Colon (tissue), 2 donors: ENCODE measurements around the gene SNRPD3.
"Not testable (repeated sequence)": the region's sequence is repeated elsewhere in the genome, so short reads cannot be mapped to it uniquely, and the experiment has no call there.

Experiments used
- FAIRE-seq: peaks from 2 replicates; lab custom pipeline; 2012; peaks lifted over from hg19 to GRCh38; lab: Jason Lieb, UNC
- donor health status: control.
- donor health status: control.

SNRPD3 gene

GRCh38 chr22:24532075-24532474 is 23.7 kb upstream of the SNRPD3 start:
- no peak for FAIRE-seq

GRCh38 chr22:24535348-24535747 is 20.5 kb upstream of the SNRPD3 start:
- no peak for FAIRE-seq

- FAIRE-seq: no peak
Observed at GRCh38 chr22:24536089-24536488, 19.7 kb upstream of the SNRPD3 start.

- no peak for FAIRE-seq
Observed at GRCh38 chr22:24540470-24540869, 15.3 kb upstream of the SNRPD3 start.

- FAIRE-seq: no peak
Observed at GRCh38 chr22:24541681-24542515, 13.9 kb upstream of the SNRPD3 start.

GRCh38 chr22:24542641-24543040 is 13.2 kb upstream of the SNRPD3 start:
- FAIRE-seq: no peak

- FAIRE-seq: no peak
Observed at GRCh38 chr22:24543185-24543601, 12.6 kb upstream of the SNRPD3 start.

- no peak for FAIRE-seq
Observed at GRCh38 chr22:24543679-24544243, 12.0 kb upstream of the SNRPD3 start.

- no peak for FAIRE-seq
Observed at GRCh38 chr22:24548812-24549211, 7.0 kb upstream of the SNRPD3 start.

- FAIRE-seq: no peak
Observed at GRCh38 chr22:24550028-24550901, 5.5 kb upstream of the SNRPD3 start.

- FAIRE-seq: no peak
Observed at GRCh38 chr22:24550902-24551435, 4.8 kb upstream of the SNRPD3 start.

- FAIRE-seq: not testable (repeated sequence)
Observed at GRCh38 chr22:24552503-24553286, 3.1 kb upstream of the SNRPD3 start.

GRCh38 chr22:24553597-24554312 is 2.0 kb upstream of the SNRPD3 start:
- no peak for FAIRE-seq

GRCh38 chr22:24554313-24555164 is 1.3 kb upstream of the SNRPD3 start, which contains the start of gene GUCD1:
GUCD1 (minus strand) TSS chr22:24555138; CDS start chr22:24554991, 147 bp downstream.
- FAIRE-seq: no peak

- FAIRE-seq: no peak
Observed at GRCh38 chr22:24559471-24559870, 3.7 kb downstream of the SNRPD3 start.

GRCh38 chr22:24563246-24563645 is 7.4 kb downstream of the SNRPD3 start:
- FAIRE-seq: no peak

GRCh38 chr22:24564376-24565058 is 8.7 kb downstream of the SNRPD3 start:
- FAIRE-seq: no peak

- no peak for FAIRE-seq
Observed at GRCh38 chr22:24565077-24565476, 9.3 kb downstream of the SNRPD3 start.

GRCh38 chr22:24566899-24567511 is 11.2 kb downstream of the SNRPD3 start:
- FAIRE-seq: no peak
